Testis (tissue), 3 donors: ENCODE data around the gene SNX10. TPM values are rescaled to one million over a fixed set of nuclear protein-coding genes. Genes with fewer than 3 reads are reported as not detected.

Experiments
- DNase-seq: peaks from one replicate; pipeline ENCODE4 v3.0.0-alpha.2; 2019
- H3K27ac ChIP-seq, 2 donors: fragments of 200-600 bp; sonication (generic); one replicate each; pipeline ENCODE4 v1.5.1; 2019
- H3K27me3 ChIP-seq: fragments of 200-600 bp; sonication (generic); one replicate; pipeline ENCODE4 v1.5.1; 2019
- H3K36me3 ChIP-seq: fragments of 200-600 bp; sonication (generic); one replicate; pipeline ENCODE4 v1.5.1; 2017; ENCODE audit warnings: low read depth; ENCODE audit errors: missing control alignments
- H3K4me1 ChIP-seq: fragments of 200-600 bp; sonication (generic); one replicate; pipeline ENCODE4 v1.5.1; 2019
- H3K4me3 ChIP-seq, 2 donors: fragments of 200-600 bp; sonication (generic); one replicate each; pipeline ENCODE4 v1.5.1; 2017 to 2019
- H3K9me3 ChIP-seq: fragments of 200-600 bp; sonication (generic); one replicate; pipeline ENCODE4 v1.5.1; 2017
- CTCF ChIP-seq, 3 experiments: fragments of 450-650 bp in 2 of 3; fragments of 200-600 bp in 1 of 3; sonication (generic) in 1 of 3; IDR thresholded peaks; one replicate each; pipeline ENCODE4 v1.5.1; 2016 to 2019; ENCODE audit warnings: antibody characterized with exemption in 3 of 3, mild to moderate bottlenecking in 2 of 3, moderate library complexity in 1 of 3
- POLR2A ChIP-seq: fragments of 450-650 bp; IDR thresholded peaks from one replicate; pipeline ENCODE4 v1.6.1; 2017; ENCODE audit warnings: antibody characterized with exemption, mild to moderate bottlenecking, moderate library complexity
- WGBS, 2 donors: methylation state at CpG; one replicate each; pipeline ENCODE4 v1.1.5; 2018; 5-methylcytosine and 5-hydroxymethylcytosine counted together
- intact Hi-C: fragments of 100-400 bp; cut with DNase I; formaldehyde crosslinking; loops from one replicate; pipeline ENCODE4 v1.15.1; 2023; ENCODE audit warnings: low total_unique reads
- polyA plus RNA-seq: library from polyadenylated mRNA; stranded (reverse); fragments of 350-450 nt; fragmentation: Illumina TruSeq; extraction: RNeasy Lipid Tissue Mini Kit (QIAGEN cat#74804); gene quantifications from one replicate; pipeline ENCODE4 v1.2.3, GENCODE V29; 2014; ENCODE audit warnings: low read depth, low replicate concordance; ENCODE audit not compliant: insufficient read depth
- total RNA-seq, 2 donors: library from RNA; depleted of rRNA; stranded (reverse); fragments of >200 nt; gene quantifications; one replicate each; pipeline ENCODE4 v1.2.3, GENCODE V29; 2016

SNX10 gene
- total and polyA plus RNA-seq, 3 donors from 2014 or later: 4.4 to 6.3 (median 5.6) TPM

GRCh38 chr7:26374647-26375373, 83.1 kb downstream of the SNX10 start:
- Histone ChIP-seq H3K36me3 (no peaks in the 10 kb centered on the region), H3K4me3 (no peak overlapping the region), H3K9me3 (no peaks in the 10 kb centered on the region), H3K27me3 (no peaks in the 10 kb centered on the region), H3K27ac (peak overlapping the region in 1 of 2 donors; percentile 70), H3K4me1 (no peaks in the 10 kb centered on the region)
- no peak for DNase-seq
- WGBS, 2 donors: 51% methylated on average over 6 of the region's 6 CpGs
- intact Hi-C loops: loop anchor here (10.0 kb wide), 1 partner anchor 790 kb away; the partner anchor contains the start of gene HOXA9
- no peak for TF ChIP-seq CTCF (IDR thresholded peaks at IDR 0.05)
- no peak for TF ChIP-seq POLR2A

- DNase-seq: no peak
- TF ChIP-seq POLR2A: no peak
- TF ChIP-seq CTCF (IDR thresholded peaks at IDR 0.05): no peak
- no peaks in the 10 kb centered on the region for H3K9me3 ChIP-seq
- no peaks in the 10 kb centered on the region for H3K4me1 ChIP-seq
- whole genome bisulfite sequencing, 2 donors: 13 to 14% methylated on average over 14 of the region's 14 CpGs
- H3K27ac ChIP-seq: peak overlapping the region; percentile 70 to 72
- no peaks in the 10 kb centered on the region for H3K27me3 ChIP-seq
- peak overlapping the region; percentile 61 to 65 for H3K4me3 ChIP-seq
- intact Hi-C loops: loop anchor here (10.0 kb wide), 1 partner anchor 789 kb away; the partner anchor contains the start of gene HOXA9
- no peaks in the 10 kb centered on the region for H3K36me3 ChIP-seq
Measured at GRCh38 chr7:26375726-26376174, 84.1 kb downstream of the SNX10 start.

- intact Hi-C loops: loop anchor here (10.0 kb wide), 1 partner anchor 788 kb away; the partner anchor contains the start of gene HOXA9
- 2 to 6% methylated on average over 22 to 85 of the region's 88 CpGs for whole genome bisulfite sequencing, 2 donors
- DNase-seq: peak; percentile 79
- TF ChIP-seq CTCF (IDR thresholded peaks at IDR 0.05) (peak in 1 of 3 experiments; percentile 6), POLR2A (no peak)
- Histone ChIP-seq H3K27ac (peak overlapping the region; percentile 70 to 78), H3K4me3 (peak overlapping the region; percentile 61 to 65), H3K36me3 (no peaks in the 10 kb centered on the region), H3K4me1 (no peaks in the 10 kb centered on the region), H3K27me3 (no peaks in the 10 kb centered on the region), H3K9me3 (no peaks in the 10 kb centered on the region)
Measured at GRCh38 chr7:26376175-26376917, 84.7 kb downstream of the SNX10 start.

- 67 to 68% methylated on average over 7 of the region's 7 CpGs for WGBS, 2 donors
- H3K27me3 ChIP-seq: no peaks in the 10 kb centered on the region
- intact Hi-C loops: loop anchor here (10.0 kb wide), 1 partner anchor 787 kb away; the partner anchor contains the start of gene HOXA9
- DNase-seq: no peak
- no peaks in the 10 kb centered on the region for H3K36me3 ChIP-seq
- no peaks in the 10 kb centered on the region for H3K9me3 ChIP-seq
- TF ChIP-seq POLR2A: no peak
- no peak for TF ChIP-seq CTCF (IDR thresholded peaks at IDR 0.05)
- no peak overlapping the region for H3K4me3 ChIP-seq
- no peaks in the 10 kb centered on the region for H3K4me1 ChIP-seq
- no peak overlapping the region for H3K27ac ChIP-seq
Measured at GRCh38 chr7:26378016-26378415, 86.4 kb downstream of the SNX10 start.
